Uterus (tissue), 2 donors: Measurements from ENCODE around the gene ZNF410.

ENCODE experiments used
- POLR2A ChIP-seq, 2 donors: fragments of 450-650 bp; IDR thresholded peaks; one replicate each; pipeline ENCODE4 v1.6.1; 2016; ENCODE audit warnings: antibody characterized with exemption in 2 of 2, mild to moderate bottlenecking in 1 of 2, moderate library complexity in 1 of 2
- TF ChIP-seq, protein P1 (sequence below), 4 experiments: fragments of 200-600 bp in 2 of 4; fragments of 450-650 bp in 2 of 4; sonication (generic) in 2 of 4; IDR thresholded peaks; one replicate each; pipeline ENCODE4 v1.5.1; 2016 to 2019; ENCODE audit warnings: antibody characterized with exemption in 4 of 4, mild to moderate bottlenecking in 2 of 4, moderate library complexity in 1 of 4

DNA sequence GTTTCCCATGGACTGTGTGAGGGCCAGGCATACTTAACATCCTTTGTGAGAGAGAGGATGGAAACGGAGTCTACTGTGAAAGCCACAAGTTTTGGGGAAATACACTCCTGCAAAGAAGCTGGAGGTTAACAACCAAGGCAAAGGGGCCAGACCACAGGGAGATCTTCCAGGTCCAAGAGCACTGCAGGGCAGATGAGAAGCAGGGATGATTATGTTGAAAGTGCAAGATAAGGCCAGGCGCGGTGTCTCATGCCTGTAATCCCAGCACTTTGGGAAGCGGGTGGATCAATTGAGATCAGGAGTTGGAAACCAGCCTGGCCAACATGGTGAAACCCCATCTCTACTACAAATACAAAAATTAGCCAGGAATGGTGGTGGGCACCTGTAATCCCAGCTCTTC lies 78.6 kb downstream of the ZNF410 start:
- TF ChIP-seq, protein P1, sequence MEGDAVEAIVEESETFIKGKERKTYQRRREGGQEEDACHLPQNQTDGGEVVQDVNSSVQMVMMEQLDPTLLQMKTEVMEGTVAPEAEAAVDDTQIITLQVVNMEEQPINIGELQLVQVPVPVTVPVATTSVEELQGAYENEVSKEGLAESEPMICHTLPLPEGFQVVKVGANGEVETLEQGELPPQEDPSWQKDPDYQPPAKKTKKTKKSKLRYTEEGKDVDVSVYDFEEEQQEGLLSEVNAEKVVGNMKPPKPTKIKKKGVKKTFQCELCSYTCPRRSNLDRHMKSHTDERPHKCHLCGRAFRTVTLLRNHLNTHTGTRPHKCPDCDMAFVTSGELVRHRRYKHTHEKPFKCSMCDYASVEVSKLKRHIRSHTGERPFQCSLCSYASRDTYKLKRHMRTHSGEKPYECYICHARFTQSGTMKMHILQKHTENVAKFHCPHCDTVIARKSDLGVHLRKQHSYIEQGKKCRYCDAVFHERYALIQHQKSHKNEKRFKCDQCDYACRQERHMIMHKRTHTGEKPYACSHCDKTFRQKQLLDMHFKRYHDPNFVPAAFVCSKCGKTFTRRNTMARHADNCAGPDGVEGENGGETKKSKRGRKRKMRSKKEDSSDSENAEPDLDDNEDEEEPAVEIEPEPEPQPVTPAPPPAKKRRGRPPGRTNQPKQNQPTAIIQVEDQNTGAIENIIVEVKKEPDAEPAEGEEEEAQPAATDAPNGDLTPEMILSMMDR (IDR thresholded peaks at IDR 0.05) = no peak
- TF ChIP-seq POLR2A (IDR thresholded peaks at IDR 0.05) = no peak
